Erythroblast (primary cell): ENCODE results near the gene CALML5.

Experiments used
- GATA1 ChIP-seq: IDR thresholded peaks from 2 replicates; pipeline ENCODE4 v1.6.1; 2011; ENCODE audit warnings: low read depth, mild to moderate bottlenecking, control low read depth, low read length, moderate library complexity
- POLR2A ChIP-seq: IDR thresholded peaks from 2 replicates; pipeline ENCODE4 v1.6.1; 2011; ENCODE audit warnings: mild to moderate bottlenecking, low read length

DNA sequence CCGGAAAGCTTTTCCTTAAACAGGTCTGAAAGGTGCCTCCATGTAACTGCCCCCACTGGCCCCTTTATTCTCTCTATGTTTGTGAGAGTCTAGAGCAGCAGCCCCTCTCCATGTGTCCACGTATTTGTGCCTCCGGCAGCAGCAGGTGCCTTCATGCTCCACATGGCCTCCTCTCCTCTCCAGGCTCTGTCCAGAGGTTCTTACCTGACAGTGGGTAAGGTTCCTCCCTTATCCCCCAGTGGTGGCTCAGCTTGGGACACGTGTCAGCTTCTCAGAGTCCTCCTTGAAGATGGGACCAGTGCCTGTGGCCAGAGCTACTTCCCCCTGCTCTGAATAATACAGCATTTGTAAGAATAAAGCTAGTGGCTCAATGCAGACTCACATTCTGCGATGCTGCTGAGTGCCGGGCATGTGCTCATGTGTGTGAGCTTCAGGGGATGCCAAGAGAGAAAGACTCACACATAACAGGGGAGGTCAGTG is 33.3 kb upstream of the CALML5 start:
- TF ChIP-seq POLR2A (no peak), GATA1 (no peak)
